ENCODE measurements around the gene PIM3.
"Not testable (repeated sequence)": the region's sequence is repeated elsewhere in the genome, so short reads cannot be mapped to it uniquely, and the experiment has no call there.

The PIM3 gene

GRCh38 chr22:49968313-49968830 is 7.8 kb downstream of the PIM3 start:
- DNase-seq (ENCODE audit: low spot score): peak; percentile 2

- DNase-seq (ENCODE audit: low spot score): peak; percentile 10
These were observed 8.5 kb downstream of the PIM3 start for GRCh38 chr22:49968831-49969661.

- DNase-seq (ENCODE audit: low spot score): peak; percentile 6
These were observed 9.4 kb downstream of the PIM3 start for GRCh38 chr22:49969751-49970527.

- peak; percentile 85 for DNase-seq (ENCODE audit: low spot score)
These were observed 10.1 kb downstream of the PIM3 start for GRCh38 chr22:49970528-49971231.

GRCh38 chr22:49971232-49972162 is 10.9 kb downstream of the PIM3 start:
- peak; percentile 66 for DNase-seq (ENCODE audit: low spot score)

- DNase-seq (ENCODE audit: low spot score): peak; percentile 23
These were observed 11.8 kb downstream of the PIM3 start for GRCh38 chr22:49972163-49973017.

- no peak for DNase-seq (ENCODE audit: low spot score)
These were observed 12.7 kb downstream of the PIM3 start for GRCh38 chr22:49973018-49973961.

- DNase-seq (ENCODE audit: low spot score): peak; percentile 52
These were observed 15.2 kb downstream of the PIM3 start for GRCh38 chr22:49975543-49976389.

GRCh38 chr22:49976439-49977175 is 16.0 kb downstream of the PIM3 start:
- DNase-seq (ENCODE audit: low spot score): peak; percentile 3

GRCh38 chr22:49977578-49977977 is 17.0 kb downstream of the PIM3 start:
- DNase-seq (ENCODE audit: low spot score): no peak

- peak; percentile 56 for DNase-seq (ENCODE audit: low spot score)
These were observed 19.2 kb downstream of the PIM3 start for GRCh38 chr22:49979587-49980264.

GRCh38 chr22:49981799-49982198 is 21.2 kb downstream of the PIM3 start:
- DNase-seq (ENCODE audit: low spot score): not testable (repeated sequence)

GRCh38 chr22:49983148-49984042 is 22.8 kb downstream of the PIM3 start:
- peak; percentile 85 for DNase-seq (ENCODE audit: low spot score)

- no peak for DNase-seq (ENCODE audit: low spot score)
These were observed 25.8 kb downstream of the PIM3 start for GRCh38 chr22:49986325-49986724.

GRCh38 chr22:49989826-49990225 is 29.3 kb downstream of the PIM3 start:
- DNase-seq (ENCODE audit: low spot score): not testable (repeated sequence)

- no peak for DNase-seq (ENCODE audit: low spot score)
These were observed 30.6 kb downstream of the PIM3 start for GRCh38 chr22:49991167-49991566.
